HEK293 (cell line): ENCODE results near the gene GSK3B.

ENCODE experiments used
- KLF10 ChIP-seq: fragments of 450-650 bp; IDR thresholded peaks from 2 replicates; pipeline ENCODE4 v1.5.1; 2018; ENCODE audit warnings: missing biosample characterization, mild to moderate bottlenecking, missing genetic modification characterization
- SCRT2 ChIP-seq: fragments of 450-650 bp; formaldehyde crosslinking; IDR thresholded peaks from 2 replicates; pipeline ENCODE4 v1.5.1; 2016; ENCODE audit warnings: missing biosample characterization, missing genetic modification characterization
- SP7 ChIP-seq: fragments of 450-650 bp; formaldehyde crosslinking; IDR thresholded peaks from 2 replicates; pipeline ENCODE4 v1.5.1; 2016; ENCODE audit warnings: missing biosample characterization, missing genetic modification characterization
- YY1 ChIP-seq: fragments of 450-650 bp; formaldehyde crosslinking; IDR thresholded peaks from 2 replicates; pipeline ENCODE4 v1.5.1; 2018; ENCODE audit warnings: missing biosample characterization, missing genetic modification characterization
- ZFP69B ChIP-seq: fragments of 450-650 bp; formaldehyde crosslinking; IDR thresholded peaks from 2 replicates; pipeline ENCODE4 v1.5.1; 2016; ENCODE audit warnings: missing biosample characterization, missing genetic modification characterization
- ZNF138 ChIP-seq: fragments of 450-650 bp; formaldehyde crosslinking; IDR thresholded peaks from 2 replicates; pipeline ENCODE4 v1.5.1; 2016; ENCODE audit warnings: missing biosample characterization, missing genetic modification characterization, borderline replicate concordance
- ZNF544 ChIP-seq: fragments of 450-650 bp; formaldehyde crosslinking; IDR thresholded peaks from 2 replicates; pipeline ENCODE4 v1.5.0; 2017; ENCODE audit warnings: missing biosample characterization, missing genetic modification characterization
- ZNF549 ChIP-seq: fragments of 450-650 bp; IDR thresholded peaks from 2 replicates; pipeline ENCODE4 v1.5.1; 2018; ENCODE audit warnings: missing biosample characterization, missing genetic modification characterization, mild to moderate bottlenecking, inconsistent platforms, moderate library complexity
- ZNF660 ChIP-seq: fragments of 450-650 bp; IDR thresholded peaks from 2 replicates; pipeline ENCODE4 v1.5.1; 2018; ENCODE audit warnings: missing biosample characterization, mild to moderate bottlenecking, missing genetic modification characterization
- ZNF670 ChIP-seq: fragments of 450-650 bp; formaldehyde crosslinking; IDR thresholded peaks from 2 replicates; pipeline ENCODE4 v1.5.1; 2016; ENCODE audit warnings: missing biosample characterization, missing genetic modification characterization, low read depth
- ZNF707 ChIP-seq: fragments of 450-650 bp; formaldehyde crosslinking; IDR thresholded peaks from 2 replicates; pipeline ENCODE4 v1.5.1; 2016; ENCODE audit warnings: missing biosample characterization, missing genetic modification characterization
- ZNF777 ChIP-seq: fragments of 450-650 bp; formaldehyde crosslinking; IDR thresholded peaks from 2 replicates; pipeline ENCODE4 v1.5.1; 2017; ENCODE audit warnings: missing biosample characterization, missing genetic modification characterization, borderline replicate concordance
- ZXDB ChIP-seq: fragments of 450-650 bp; formaldehyde crosslinking; IDR thresholded peaks from 2 replicates; pipeline ENCODE4 v1.5.1; 2016; ENCODE audit warnings: missing biosample characterization, missing genetic modification characterization
- TF ChIP-seq, protein P1 (sequence below): fragments of 450-650 bp; formaldehyde crosslinking; IDR thresholded peaks from 2 replicates; pipeline ENCODE4 v1.5.1; 2016; ENCODE audit warnings: missing biosample characterization, missing genetic modification characterization
- TF ChIP-seq, protein P2 (sequence below): fragments of 450-650 bp; formaldehyde crosslinking; IDR thresholded peaks from 2 replicates; pipeline ENCODE4 v1.5.1; 2017; ENCODE audit warnings: missing biosample characterization, missing genetic modification characterization
- TF ChIP-seq, protein P3 (sequence below): fragments of 450-650 bp; formaldehyde crosslinking; IDR thresholded peaks from 2 replicates; pipeline ENCODE4 v1.5.1; 2017; ENCODE audit warnings: missing biosample characterization, missing genetic modification characterization
- TF ChIP-seq, protein P4 (sequence below): fragments of 450-650 bp; formaldehyde crosslinking; IDR thresholded peaks from 2 replicates; pipeline ENCODE4 v1.5.1; 2016; ENCODE audit warnings: missing biosample characterization, missing genetic modification characterization
- TF ChIP-seq, protein P5 (sequence below): fragments of 450-650 bp; formaldehyde crosslinking; IDR thresholded peaks from 2 replicates; pipeline ENCODE4 v1.5.1; 2016; ENCODE audit warnings: missing biosample characterization, missing genetic modification characterization
- TF ChIP-seq, protein P6 (sequence below): fragments of 450-650 bp; formaldehyde crosslinking; IDR thresholded peaks from 2 replicates; pipeline ENCODE4 v1.5.1; 2016; ENCODE audit warnings: missing biosample characterization, missing genetic modification characterization
- TF ChIP-seq, protein P7 (sequence below): fragments of 450-650 bp; formaldehyde crosslinking; conservative IDR thresholded peaks from 2 replicates; pipeline ENCODE4 v1.5.1; 2016; ENCODE audit warnings: low read depth, missing biosample characterization, missing genetic modification characterization
- TF ChIP-seq, protein P8 (sequence below): fragments of 450-650 bp; IDR thresholded peaks from 2 replicates; pipeline ENCODE4 v1.5.1; 2018; ENCODE audit warnings: missing biosample characterization, missing genetic modification characterization

GSK3B gene

DNA sequence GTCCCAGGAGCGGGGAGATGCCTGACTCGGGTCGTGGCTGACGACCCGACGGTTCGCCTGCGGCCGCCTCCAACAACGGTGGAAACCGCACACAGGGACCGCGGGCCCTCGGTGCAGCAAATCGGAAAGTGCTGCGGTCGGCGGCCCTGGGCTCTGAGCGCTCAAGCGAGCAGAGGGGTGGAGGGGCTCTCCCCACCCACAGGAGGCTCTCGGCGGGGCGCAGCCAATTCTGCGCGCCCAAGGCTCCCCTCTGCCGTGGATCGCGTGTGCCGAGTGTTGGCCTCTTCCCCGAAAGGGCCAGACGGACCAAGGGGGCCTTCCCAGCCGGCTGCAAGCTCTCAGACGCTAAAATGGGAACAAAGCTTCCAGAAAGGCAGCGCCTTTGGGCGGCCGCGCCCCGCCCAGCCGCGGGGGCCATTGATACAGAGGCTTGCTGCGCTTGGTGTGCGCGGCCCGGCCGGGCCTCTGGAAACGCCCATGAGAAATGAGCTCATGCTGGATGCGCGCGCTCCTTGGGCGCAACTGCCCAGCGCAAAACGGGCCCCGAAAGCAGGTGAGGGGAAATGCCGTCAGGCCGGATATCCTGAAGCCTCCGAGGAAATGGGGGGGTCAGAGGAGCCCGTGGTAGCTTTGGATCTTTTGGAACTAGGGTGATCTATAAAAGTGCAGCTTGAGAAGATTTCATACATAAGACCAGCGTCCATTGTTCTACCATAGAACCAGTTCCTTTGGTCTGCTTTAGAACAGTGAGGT lies 1.2 kb upstream of the GSK3B start (continued):
- TF ChIP-seq, protein P1, sequence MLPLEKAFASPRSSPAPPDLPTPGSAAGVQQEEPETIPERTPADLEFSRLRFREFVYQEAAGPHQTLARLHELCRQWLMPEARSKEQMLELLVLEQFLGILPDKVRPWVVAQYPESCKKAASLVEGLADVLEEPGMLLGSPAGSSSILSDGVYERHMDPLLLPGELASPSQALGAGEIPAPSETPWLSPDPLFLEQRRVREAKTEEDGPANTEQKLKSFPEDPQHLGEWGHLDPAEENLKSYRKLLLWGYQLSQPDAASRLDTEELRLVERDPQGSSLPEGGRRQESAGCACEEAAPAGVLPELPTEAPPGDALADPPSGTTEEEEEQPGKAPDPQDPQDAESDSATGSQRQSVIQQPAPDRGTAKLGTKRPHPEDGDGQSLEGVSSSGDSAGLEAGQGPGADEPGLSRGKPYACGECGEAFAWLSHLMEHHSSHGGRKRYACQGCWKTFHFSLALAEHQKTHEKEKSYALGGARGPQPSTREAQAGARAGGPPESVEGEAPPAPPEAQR, result no peak
- TF ChIP-seq YY1, result peak; percentile 74; the same call in 1 of the 2 replicates
- TF ChIP-seq, protein P2, sequence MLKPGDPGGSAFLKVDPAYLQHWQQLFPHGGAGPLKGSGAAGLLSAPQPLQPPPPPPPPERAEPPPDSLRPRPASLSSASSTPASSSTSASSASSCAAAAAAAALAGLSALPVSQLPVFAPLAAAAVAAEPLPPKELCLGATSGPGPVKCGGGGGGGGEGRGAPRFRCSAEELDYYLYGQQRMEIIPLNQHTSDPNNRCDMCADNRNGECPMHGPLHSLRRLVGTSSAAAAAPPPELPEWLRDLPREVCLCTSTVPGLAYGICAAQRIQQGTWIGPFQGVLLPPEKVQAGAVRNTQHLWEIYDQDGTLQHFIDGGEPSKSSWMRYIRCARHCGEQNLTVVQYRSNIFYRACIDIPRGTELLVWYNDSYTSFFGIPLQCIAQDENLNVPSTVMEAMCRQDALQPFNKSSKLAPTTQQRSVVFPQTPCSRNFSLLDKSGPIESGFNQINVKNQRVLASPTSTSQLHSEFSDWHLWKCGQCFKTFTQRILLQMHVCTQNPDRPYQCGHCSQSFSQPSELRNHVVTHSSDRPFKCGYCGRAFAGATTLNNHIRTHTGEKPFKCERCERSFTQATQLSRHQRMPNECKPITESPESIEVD (tag by site-specific recombination), result no peak
- TF ChIP-seq ZNF138 (tag by site-specific recombination), result no peak
- TF ChIP-seq ZNF660, result peak; percentile 27; the same call in 1 of the 2 replicates
- TF ChIP-seq ZXDB (tag by site-specific recombination), result peak; percentile 59
- TF ChIP-seq, protein P3, sequence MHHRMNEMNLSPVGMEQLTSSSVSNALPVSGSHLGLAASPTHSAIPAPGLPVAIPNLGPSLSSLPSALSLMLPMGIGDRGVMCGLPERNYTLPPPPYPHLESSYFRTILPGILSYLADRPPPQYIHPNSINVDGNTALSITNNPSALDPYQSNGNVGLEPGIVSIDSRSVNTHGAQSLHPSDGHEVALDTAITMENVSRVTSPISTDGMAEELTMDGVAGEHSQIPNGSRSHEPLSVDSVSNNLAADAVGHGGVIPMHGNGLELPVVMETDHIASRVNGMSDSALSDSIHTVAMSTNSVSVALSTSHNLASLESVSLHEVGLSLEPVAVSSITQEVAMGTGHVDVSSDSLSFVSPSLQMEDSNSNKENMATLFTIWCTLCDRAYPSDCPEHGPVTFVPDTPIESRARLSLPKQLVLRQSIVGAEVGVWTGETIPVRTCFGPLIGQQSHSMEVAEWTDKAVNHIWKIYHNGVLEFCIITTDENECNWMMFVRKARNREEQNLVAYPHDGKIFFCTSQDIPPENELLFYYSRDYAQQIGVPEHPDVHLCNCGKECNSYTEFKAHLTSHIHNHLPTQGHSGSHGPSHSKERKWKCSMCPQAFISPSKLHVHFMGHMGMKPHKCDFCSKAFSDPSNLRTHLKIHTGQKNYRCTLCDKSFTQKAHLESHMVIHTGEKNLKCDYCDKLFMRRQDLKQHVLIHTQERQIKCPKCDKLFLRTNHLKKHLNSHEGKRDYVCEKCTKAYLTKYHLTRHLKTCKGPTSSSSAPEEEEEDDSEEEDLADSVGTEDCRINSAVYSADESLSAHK, result peak; percentile 89
- TF ChIP-seq, protein P4, sequence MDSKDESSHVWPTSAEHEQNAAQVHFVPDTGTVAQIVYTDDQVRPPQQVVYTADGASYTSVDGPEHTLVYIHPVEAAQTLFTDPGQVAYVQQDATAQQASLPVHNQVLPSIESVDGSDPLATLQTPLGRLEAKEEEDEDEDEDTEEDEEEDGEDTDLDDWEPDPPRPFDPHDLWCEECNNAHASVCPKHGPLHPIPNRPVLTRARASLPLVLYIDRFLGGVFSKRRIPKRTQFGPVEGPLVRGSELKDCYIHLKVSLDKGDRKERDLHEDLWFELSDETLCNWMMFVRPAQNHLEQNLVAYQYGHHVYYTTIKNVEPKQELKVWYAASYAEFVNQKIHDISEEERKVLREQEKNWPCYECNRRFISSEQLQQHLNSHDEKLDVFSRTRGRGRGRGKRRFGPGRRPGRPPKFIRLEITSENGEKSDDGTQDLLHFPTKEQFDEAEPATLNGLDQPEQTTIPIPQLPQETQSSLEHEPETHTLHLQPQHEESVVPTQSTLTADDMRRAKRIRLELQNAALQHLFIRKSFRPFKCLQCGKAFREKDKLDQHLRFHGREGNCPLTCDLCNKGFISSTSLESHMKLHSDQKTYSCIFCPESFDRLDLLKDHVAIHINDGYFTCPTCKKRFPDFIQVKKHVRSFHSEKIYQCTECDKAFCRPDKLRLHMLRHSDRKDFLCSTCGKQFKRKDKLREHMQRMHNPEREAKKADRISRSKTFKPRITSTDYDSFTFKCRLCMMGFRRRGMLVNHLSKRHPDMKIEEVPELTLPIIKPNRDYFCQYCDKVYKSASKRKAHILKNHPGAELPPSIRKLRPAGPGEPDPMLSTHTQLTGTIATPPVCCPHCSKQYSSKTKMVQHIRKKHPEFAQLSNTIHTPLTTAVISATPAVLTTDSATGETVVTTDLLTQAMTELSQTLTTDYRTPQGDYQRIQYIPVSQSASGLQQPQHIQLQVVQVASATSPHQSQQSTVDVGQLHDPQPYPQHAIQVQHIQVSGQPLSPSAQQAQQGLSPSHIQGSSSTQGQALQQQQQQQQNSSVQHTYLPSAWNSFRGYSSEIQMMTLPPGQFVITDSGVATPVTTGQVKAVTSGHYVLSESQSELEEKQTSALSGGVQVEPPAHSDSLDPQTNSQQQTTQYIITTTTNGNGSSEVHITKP (tag by site-specific recombination), result peak; percentile 86
- no peak for TF ChIP-seq ZNF670 (tag by site-specific recombination)
- no peak for TF ChIP-seq ZNF707
- TF ChIP-seq, protein P5, sequence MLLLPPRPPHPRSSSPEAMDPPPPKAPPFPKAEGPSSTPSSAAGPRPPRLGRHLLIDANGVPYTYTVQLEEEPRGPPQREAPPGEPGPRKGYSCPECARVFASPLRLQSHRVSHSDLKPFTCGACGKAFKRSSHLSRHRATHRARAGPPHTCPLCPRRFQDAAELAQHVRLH, result no peak
- TF ChIP-seq, protein P6, sequence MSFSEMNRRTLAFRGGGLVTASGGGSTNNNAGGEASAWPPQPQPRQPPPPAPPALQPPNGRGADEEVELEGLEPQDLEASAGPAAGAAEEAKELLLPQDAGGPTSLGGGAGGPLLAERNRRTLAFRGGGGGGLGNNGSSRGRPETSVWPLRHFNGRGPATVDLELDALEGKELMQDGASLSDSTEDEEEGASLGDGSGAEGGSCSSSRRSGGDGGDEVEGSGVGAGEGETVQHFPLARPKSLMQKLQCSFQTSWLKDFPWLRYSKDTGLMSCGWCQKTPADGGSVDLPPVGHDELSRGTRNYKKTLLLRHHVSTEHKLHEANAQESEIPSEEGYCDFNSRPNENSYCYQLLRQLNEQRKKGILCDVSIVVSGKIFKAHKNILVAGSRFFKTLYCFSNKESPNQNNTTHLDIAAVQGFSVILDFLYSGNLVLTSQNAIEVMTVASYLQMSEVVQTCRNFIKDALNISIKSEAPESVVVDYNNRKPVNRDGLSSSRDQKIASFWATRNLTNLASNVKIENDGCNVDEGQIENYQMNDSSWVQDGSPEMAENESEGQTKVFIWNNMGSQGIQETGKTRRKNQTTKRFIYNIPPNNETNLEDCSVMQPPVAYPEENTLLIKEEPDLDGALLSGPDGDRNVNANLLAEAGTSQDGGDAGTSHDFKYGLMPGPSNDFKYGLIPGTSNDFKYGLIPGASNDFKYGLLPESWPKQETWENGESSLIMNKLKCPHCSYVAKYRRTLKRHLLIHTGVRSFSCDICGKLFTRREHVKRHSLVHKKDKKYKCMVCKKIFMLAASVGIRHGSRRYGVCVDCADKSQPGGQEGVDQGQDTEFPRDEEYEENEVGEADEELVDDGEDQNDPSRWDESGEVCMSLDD (tag by site-specific recombination), result peak; percentile 24; the same call in 1 of the 2 replicates
- TF ChIP-seq, protein P7, sequence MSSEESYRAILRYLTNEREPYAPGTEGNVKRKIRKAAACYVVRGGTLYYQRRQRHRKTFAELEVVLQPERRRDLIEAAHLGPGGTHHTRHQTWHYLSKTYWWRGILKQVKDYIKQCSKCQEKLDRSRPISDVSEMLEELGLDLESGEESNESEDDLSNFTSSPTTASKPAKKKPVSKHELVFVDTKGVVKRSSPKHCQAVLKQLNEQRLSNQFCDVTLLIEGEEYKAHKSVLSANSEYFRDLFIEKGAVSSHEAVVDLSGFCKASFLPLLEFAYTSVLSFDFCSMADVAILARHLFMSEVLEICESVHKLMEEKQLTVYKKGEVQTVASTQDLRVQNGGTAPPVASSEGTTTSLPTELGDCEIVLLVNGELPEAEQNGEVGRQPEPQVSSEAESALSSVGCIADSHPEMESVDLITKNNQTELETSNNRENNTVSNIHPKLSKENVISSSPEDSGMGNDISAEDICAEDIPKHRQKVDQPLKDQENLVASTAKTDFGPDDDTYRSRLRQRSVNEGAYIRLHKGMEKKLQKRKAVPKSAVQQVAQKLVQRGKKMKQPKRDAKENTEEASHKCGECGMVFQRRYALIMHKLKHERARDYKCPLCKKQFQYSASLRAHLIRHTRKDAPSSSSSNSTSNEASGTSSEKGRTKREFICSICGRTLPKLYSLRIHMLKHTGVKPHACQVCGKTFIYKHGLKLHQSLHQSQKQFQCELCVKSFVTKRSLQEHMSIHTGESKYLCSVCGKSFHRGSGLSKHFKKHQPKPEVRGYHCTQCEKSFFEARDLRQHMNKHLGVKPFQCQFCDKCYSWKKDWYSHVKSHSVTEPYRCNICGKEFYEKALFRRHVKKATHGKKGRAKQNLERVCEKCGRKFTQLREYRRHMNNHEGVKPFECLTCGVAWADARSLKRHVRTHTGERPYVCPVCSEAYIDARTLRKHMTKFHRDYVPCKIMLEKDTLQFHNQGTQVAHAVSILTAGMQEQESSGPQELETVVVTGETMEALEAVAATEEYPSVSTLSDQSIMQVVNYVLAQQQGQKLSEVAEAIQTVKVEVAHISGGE (tag by site-specific recombination), result peak; percentile 58
- no peak for TF ChIP-seq ZFP69B (tag by site-specific recombination)
- TF ChIP-seq SP7 (tag by site-specific recombination), result peak; percentile 74
- TF ChIP-seq SCRT2 (tag by site-specific recombination), result no peak
- no peak for TF ChIP-seq ZNF549
- TF ChIP-seq KLF10 (tag by site-specific recombination), result peak; percentile 91
- no peak for TF ChIP-seq ZNF544 (tag by site-specific recombination)
- TF ChIP-seq ZNF777 (tag by site-specific recombination), result peak; percentile 66; the same call in 1 of the 2 replicates
- TF ChIP-seq, protein P8, sequence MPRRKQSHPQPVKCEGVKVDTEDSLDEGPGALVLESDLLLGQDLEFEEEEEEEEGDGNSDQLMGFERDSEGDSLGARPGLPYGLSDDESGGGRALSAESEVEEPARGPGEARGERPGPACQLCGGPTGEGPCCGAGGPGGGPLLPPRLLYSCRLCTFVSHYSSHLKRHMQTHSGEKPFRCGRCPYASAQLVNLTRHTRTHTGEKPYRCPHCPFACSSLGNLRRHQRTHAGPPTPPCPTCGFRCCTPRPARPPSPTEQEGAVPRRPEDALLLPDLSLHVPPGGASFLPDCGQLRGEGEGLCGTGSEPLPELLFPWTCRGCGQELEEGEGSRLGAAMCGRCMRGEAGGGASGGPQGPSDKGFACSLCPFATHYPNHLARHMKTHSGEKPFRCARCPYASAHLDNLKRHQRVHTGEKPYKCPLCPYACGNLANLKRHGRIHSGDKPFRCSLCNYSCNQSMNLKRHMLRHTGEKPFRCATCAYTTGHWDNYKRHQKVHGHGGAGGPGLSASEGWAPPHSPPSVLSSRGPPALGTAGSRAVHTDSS (tag by site-specific recombination), result no peak
